H9 (cell line): ENCODE measurements around the gene AKT1S1. TPM values are rescaled to one million over a fixed set of nuclear protein-coding genes. Genes with fewer than 3 reads are reported as not detected.

Experiments
- DNase-seq: peaks from one replicate; pipeline ENCODE4 v3.0.0-alpha.2; 2017
- H2AFZ ChIP-seq: one replicate; pipeline ENCODE4 v1.6.1; 2013; ENCODE audit warnings: mild to moderate bottlenecking, low read length, control low read depth, moderate library complexity
- H2AK5ac ChIP-seq: 2 replicates; pipeline ENCODE4 v1.6.1; 2013; ENCODE audit warnings: low read length, control low read depth, mixed read lengths; ENCODE audit not compliant: insufficient read length
- H2BK120ac ChIP-seq: one replicate; pipeline ENCODE4 v1.6.1; 2013; ENCODE audit warnings: low read depth, mild to moderate bottlenecking, low read length, control low read depth, inconsistent platforms; ENCODE audit not compliant: poor library complexity, severe bottlenecking
- H2BK12ac ChIP-seq: 2 replicates; pipeline ENCODE4 v1.6.1; 2013; ENCODE audit warnings: low read length, control low read depth, mixed read lengths, low read depth; ENCODE audit not compliant: insufficient read length
- H2BK15ac ChIP-seq: 2 replicates; pipeline ENCODE4 v1.6.1; 2013; ENCODE audit warnings: low read depth, low read length, control low read depth
- H2BK20ac ChIP-seq: one replicate; pipeline ENCODE4 v1.6.1; 2013; ENCODE audit warnings: low read depth, mild to moderate bottlenecking, low read length, control low read depth, inconsistent platforms; ENCODE audit not compliant: poor library complexity, severe bottlenecking
- H2BK5ac ChIP-seq: 2 replicates; pipeline ENCODE4 v1.6.1; 2013; ENCODE audit warnings: low read length, control low read depth, mixed read lengths; ENCODE audit not compliant: insufficient read length
- H3K14ac ChIP-seq: 2 replicates; pipeline ENCODE4 v1.6.1; 2013; ENCODE audit warnings: low read length, control low read depth; ENCODE audit not compliant: insufficient read depth
- H3K18ac ChIP-seq: 2 replicates; pipeline ENCODE4 v1.6.1; 2013; ENCODE audit warnings: low read depth, mild to moderate bottlenecking, mixed read lengths, low read length, control low read depth; ENCODE audit not compliant: insufficient read length
- H3K23ac ChIP-seq: 2 replicates; pipeline ENCODE4 v1.6.1; 2013; ENCODE audit warnings: low read length, control low read depth, mixed read lengths, low read depth; ENCODE audit not compliant: insufficient read length
- H3K23me2 ChIP-seq: 2 replicates; pipeline ENCODE4 v1.6.1; 2013; ENCODE audit warnings: low read depth, mild to moderate bottlenecking, mixed read lengths, low read length, control low read depth; ENCODE audit not compliant: insufficient read length, poor library complexity, severe bottlenecking
- H3K27ac ChIP-seq: 2 replicates; pipeline ENCODE4 v1.5.1; 2013; ENCODE audit warnings: low read length, control low read depth, mixed read lengths, low read depth; ENCODE audit not compliant: insufficient read length
- H3K27me3 ChIP-seq: 2 replicates; pipeline ENCODE4 v1.6.1; 2013; ENCODE audit warnings: low read length, control low read depth, inconsistent platforms; ENCODE audit not compliant: insufficient read depth
- H3K4ac ChIP-seq: 2 replicates; pipeline ENCODE4 v1.6.1; 2013; ENCODE audit warnings: low read depth, mild to moderate bottlenecking, control low read depth, inconsistent platforms, low read length, moderate library complexity
- H3K4me1 ChIP-seq: 2 replicates; pipeline ENCODE4 v1.6.1; 2013; ENCODE audit warnings: low read length, control low read depth, inconsistent platforms; ENCODE audit not compliant: insufficient read depth
- H3K4me2 ChIP-seq: 2 replicates; pipeline ENCODE4 v1.6.1; 2013; ENCODE audit warnings: low read length, control low read depth, mixed read lengths; ENCODE audit not compliant: insufficient read length, insufficient read depth
- H3K56ac ChIP-seq: 2 replicates; pipeline ENCODE4 v1.6.1; 2013; ENCODE audit warnings: low read depth, mild to moderate bottlenecking, mixed read lengths, low read length, control low read depth; ENCODE audit not compliant: insufficient read length
- H3K79me1 ChIP-seq: 2 replicates; pipeline ENCODE4 v1.6.1; 2013; ENCODE audit warnings: low read depth, mild to moderate bottlenecking, moderate library complexity, low read length, control low read depth, inconsistent platforms; ENCODE audit not compliant: insufficient read depth, poor library complexity, severe bottlenecking
- H3K79me2 ChIP-seq: 2 replicates; pipeline ENCODE4 v1.6.1; 2013; ENCODE audit warnings: low read length, control low read depth, inconsistent platforms; ENCODE audit not compliant: insufficient read depth
- H3K9ac ChIP-seq: 2 replicates; pipeline ENCODE4 v1.6.1; 2013; ENCODE audit warnings: low read length, control low read depth, mixed read lengths; ENCODE audit not compliant: insufficient read length; ENCODE audit errors: extremely low read depth
- H3K9me3 ChIP-seq: one replicate; pipeline ENCODE4 v1.6.1; 2013; ENCODE audit warnings: low read depth, low read length, inconsistent platforms; ENCODE audit not compliant: control insufficient read depth
- H3T11ph ChIP-seq: one replicate; pipeline ENCODE4 v1.6.1; 2013; ENCODE audit warnings: mild to moderate bottlenecking, low read length, control low read depth, inconsistent platforms
- H4K20me1 ChIP-seq: one replicate; pipeline ENCODE4 v1.6.1; 2013; ENCODE audit not compliant: control insufficient read depth, insufficient read length, insufficient read depth
- H4K5ac ChIP-seq: 2 replicates; pipeline ENCODE4 v1.6.1; 2013; ENCODE audit warnings: low read depth, mild to moderate bottlenecking, mixed read lengths, low read length, control low read depth; ENCODE audit not compliant: insufficient read length
- H4K8ac ChIP-seq: replicated peaks from 2 replicates; pipeline ENCODE4 v1.6.1; 2013; ENCODE audit warnings: low read length, control low read depth, mixed read lengths, low read depth; ENCODE audit not compliant: insufficient read length
- H4K91ac ChIP-seq: 2 replicates; pipeline ENCODE4 v1.6.1; 2013; ENCODE audit warnings: low read depth, mild to moderate bottlenecking, moderate library complexity, mixed read lengths, low read length, control low read depth; ENCODE audit not compliant: insufficient read length
- H3K27ac Mint-ChIP-seq, 3 experiments: 2 replicates in 2 of 3; 3 replicates in 1 of 3; pipeline ENCODE4 v1.8.0; 2020 to 2021; ENCODE audit warnings: mixed read lengths in 3 of 3, mild to moderate bottlenecking in 1 of 3, moderate library complexity in 1 of 3
- H3K27me3 Mint-ChIP-seq: 2 replicates; pipeline ENCODE4 v1.8.0; 2021; ENCODE audit warnings: low read depth, mild to moderate bottlenecking, moderate library complexity, mixed read lengths
- H3K36me3 Mint-ChIP-seq, 3 experiments: 2 replicates in 2 of 3; 3 replicates in 1 of 3; pipeline ENCODE4 v1.8.0; 2020 to 2021; ENCODE audit warnings: low read depth in 3 of 3, mixed read lengths in 3 of 3; ENCODE audit not compliant: insufficient read depth in 1 of 3
- H3K4me1 Mint-ChIP-seq, 2 experiments: 2 replicates each; pipeline ENCODE4 v1.8.0; 2020; ENCODE audit warnings: mixed read lengths in 2 of 2
- H3K4me3 Mint-ChIP-seq, 2 experiments: 2 replicates in 1 of 2; 3 replicates in 1 of 2; pipeline ENCODE4 v1.8.0; 2020 to 2021; ENCODE audit warnings: mild to moderate bottlenecking in 2 of 2, mixed read lengths in 2 of 2, moderate library complexity in 1 of 2
- H3K9me3 Mint-ChIP-seq, 2 experiments: 2 replicates in 1 of 2; 3 replicates in 1 of 2; pipeline ENCODE4 v1.8.0; 2020; ENCODE audit warnings: mild to moderate bottlenecking in 2 of 2, mixed read lengths in 2 of 2, moderate library complexity in 1 of 2
- CTCF ChIP-seq: fragments of 200-600 bp; sonication (generic); conservative IDR thresholded peaks from 3 replicates; pipeline ENCODE4 v1.8.0; 2021; ENCODE audit warnings: antibody characterized with exemption, mild to moderate bottlenecking
- WGBS: extraction: QIAGEN DNeasy Blood & Tissue Kit; methylation state at CpG from one replicate; pipeline ENCODE4 v1.1.7; 2013; ENCODE audit warnings: missing lambda C conversion rate, low lambda C conversion rate, mixed read lengths; ENCODE audit not compliant: insufficient read length; ENCODE audit errors: extremely low coverage; 5-methylcytosine and 5-hydroxymethylcytosine counted together
- total RNA-seq: library from RNA; stranded (reverse); gene quantifications from 2 replicates; pipeline ENCODE4 v1.2.1, GENCODE V29; 2021

AKT1S1 gene
- total RNA-seq, 1 experiment from 2014 or later: 43.5 TPM

- H3K4me1 ChIP-seq: no peaks in the 10 kb centered on the region
- TF ChIP-seq CTCF: no peak
- no peak overlapping the region for H2BK5ac ChIP-seq
- no peak overlapping the region for H3K4me2 ChIP-seq
- no peak overlapping the region for H3K4ac ChIP-seq
- no peaks in the 10 kb centered on the region; the same call in 1 of the 2 replicates for H3K27me3 Mint-ChIP-seq
- H3K23me2 ChIP-seq: no peaks in the 10 kb centered on the region
- no peak overlapping the region for H3K18ac ChIP-seq
- H4K8ac ChIP-seq: no peak overlapping the region
- no peaks in the 10 kb centered on the region; the same call in 1 of the 2 replicates for H3K27me3 ChIP-seq
- no peak overlapping the region for H4K5ac ChIP-seq
- H2BK120ac ChIP-seq: no peak overlapping the region
- peaks cover 0 to 4% of the 10 kb centered on the region in 2 experiments; a peak in 3 of 4 replicates for H3K4me1 Mint-ChIP-seq
- no peaks in the 10 kb centered on the region for H4K20me1 ChIP-seq
- no peaks in the 10 kb centered on the region for H3K79me2 ChIP-seq
- no peaks in the 10 kb centered on the region for H3K9me3 ChIP-seq
- no peak overlapping the region for H4K91ac ChIP-seq
- no peak overlapping the region for H3K9ac ChIP-seq
- H3K36me3 Mint-ChIP-seq: peaks cover 54 to 72% (median 69%) of the 10 kb centered on the region in 3 experiments
- H3K23ac ChIP-seq: no peak overlapping the region
- no peak overlapping the region for H2BK20ac ChIP-seq
- peaks cover 0 to 6% of the 10 kb centered on the region in 2 experiments; a peak in 1 of 5 replicates for H3K9me3 Mint-ChIP-seq
- no peak overlapping the region for H3K27ac ChIP-seq
- no peak overlapping the region for H2BK15ac ChIP-seq
- no peak overlapping the region for H2AFZ ChIP-seq
- H3K56ac ChIP-seq: no peak overlapping the region
- no peak overlapping the region; a peak in 1 of 7 replicates for H3K27ac Mint-ChIP-seq
- H3K14ac ChIP-seq: no peak overlapping the region
- H3K4me3 Mint-ChIP-seq: no peak overlapping the region
- no peak for DNase-seq
- H2AK5ac ChIP-seq: no peak overlapping the region
- H3T11ph ChIP-seq: no peak overlapping the region
- H3K79me1 ChIP-seq: no peaks in the 10 kb centered on the region
- H2BK12ac ChIP-seq: no peak overlapping the region
- WGBS: no CpG with 5 or more reads among the region's 18 CpGs
Observed at GRCh38 chr19:49884109-49884508, 7.0 kb upstream of the AKT1S1 start.
